ENCODE measurements around the gene CDH20. TPM values are rescaled to one million over a fixed set of nuclear protein-coding genes. Genes with fewer than 3 reads are reported as not detected.

Gene CDH20
- total RNA-seq, 3 donors from 2014 or later: not detected

DNA sequence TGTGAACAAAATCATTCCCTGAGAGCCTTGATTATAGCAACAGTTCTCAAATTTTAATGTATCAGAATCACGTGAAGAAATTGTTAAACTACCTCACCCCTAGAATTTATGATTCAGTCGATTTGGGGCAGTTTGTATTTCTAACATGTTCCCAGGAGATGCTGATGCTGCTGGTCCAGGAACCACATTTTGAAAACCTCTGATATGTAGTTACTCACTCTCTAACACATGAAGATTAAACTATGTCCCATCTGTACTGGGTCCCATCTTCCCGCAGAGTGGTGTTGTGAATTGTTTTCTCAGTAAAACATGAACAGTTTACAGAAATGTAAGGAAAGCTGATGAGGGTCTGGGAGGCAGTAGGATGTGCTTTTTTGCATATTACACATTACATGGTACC, 223.1 kb downstream of the CDH20 start:
- TF ChIP-seq, protein P1, sequence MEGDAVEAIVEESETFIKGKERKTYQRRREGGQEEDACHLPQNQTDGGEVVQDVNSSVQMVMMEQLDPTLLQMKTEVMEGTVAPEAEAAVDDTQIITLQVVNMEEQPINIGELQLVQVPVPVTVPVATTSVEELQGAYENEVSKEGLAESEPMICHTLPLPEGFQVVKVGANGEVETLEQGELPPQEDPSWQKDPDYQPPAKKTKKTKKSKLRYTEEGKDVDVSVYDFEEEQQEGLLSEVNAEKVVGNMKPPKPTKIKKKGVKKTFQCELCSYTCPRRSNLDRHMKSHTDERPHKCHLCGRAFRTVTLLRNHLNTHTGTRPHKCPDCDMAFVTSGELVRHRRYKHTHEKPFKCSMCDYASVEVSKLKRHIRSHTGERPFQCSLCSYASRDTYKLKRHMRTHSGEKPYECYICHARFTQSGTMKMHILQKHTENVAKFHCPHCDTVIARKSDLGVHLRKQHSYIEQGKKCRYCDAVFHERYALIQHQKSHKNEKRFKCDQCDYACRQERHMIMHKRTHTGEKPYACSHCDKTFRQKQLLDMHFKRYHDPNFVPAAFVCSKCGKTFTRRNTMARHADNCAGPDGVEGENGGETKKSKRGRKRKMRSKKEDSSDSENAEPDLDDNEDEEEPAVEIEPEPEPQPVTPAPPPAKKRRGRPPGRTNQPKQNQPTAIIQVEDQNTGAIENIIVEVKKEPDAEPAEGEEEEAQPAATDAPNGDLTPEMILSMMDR (IDR thresholded peaks at IDR 0.05): no peak
- ATAC-seq (no peak), DNase-seq (no peak)
- intact Hi-C loops (cut with DNase I, micrococcal nuclease): loop anchor here in 1 of 2 donors (10.0 kb wide), 1 partner anchor 568 kb away; no protein-coding TSS in a partner anchor
- Histone ChIP-seq H3K4me3 (no peak overlapping the region), H3K36me3 (ENCODE audit: low read depth) (no peaks in the 10 kb centered on the region), H3K4me1 (ENCODE audit: low read depth) (no peaks in the 10 kb centered on the region), H3K9me3 (peaks cover 3% of the 10 kb centered on the region)

DNA sequence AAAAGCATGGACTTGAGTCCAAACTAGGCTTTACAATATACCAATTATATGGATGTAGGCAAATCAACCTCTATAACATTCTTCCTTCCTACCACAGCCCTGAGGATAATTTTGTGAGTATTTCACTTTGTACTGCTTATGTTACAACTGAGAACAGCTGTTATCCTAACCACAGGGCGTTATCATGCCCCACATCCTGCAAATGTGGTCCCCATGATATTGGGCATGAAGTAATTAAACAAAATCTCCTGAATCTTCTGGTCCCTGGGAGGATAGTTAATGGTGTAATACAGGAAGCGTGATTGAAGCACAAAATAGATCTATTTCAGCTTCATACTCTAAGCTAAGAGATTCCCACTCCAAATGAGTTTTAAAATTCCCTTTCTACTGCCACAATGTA, 223.6 kb downstream of the CDH20 start:
- intact Hi-C loops (cut with DNase I, micrococcal nuclease): loop anchor here in 1 of 2 donors (10.0 kb wide), 1 partner anchor 568 kb away; no protein-coding TSS in a partner anchor
- ATAC-seq (no peak), DNase-seq (no peak)
- no peaks in the 10 kb centered on the region for H3K36me3 ChIP-seq (ENCODE audit: low read depth)
- TF ChIP-seq, protein P1 (IDR thresholded peaks at IDR 0.05): no peak
- H3K9me3 ChIP-seq: peaks cover 3% of the 10 kb centered on the region
- no peaks in the 10 kb centered on the region for H3K4me1 ChIP-seq (ENCODE audit: low read depth)
- H3K4me3 ChIP-seq: no peak overlapping the region

DNA sequence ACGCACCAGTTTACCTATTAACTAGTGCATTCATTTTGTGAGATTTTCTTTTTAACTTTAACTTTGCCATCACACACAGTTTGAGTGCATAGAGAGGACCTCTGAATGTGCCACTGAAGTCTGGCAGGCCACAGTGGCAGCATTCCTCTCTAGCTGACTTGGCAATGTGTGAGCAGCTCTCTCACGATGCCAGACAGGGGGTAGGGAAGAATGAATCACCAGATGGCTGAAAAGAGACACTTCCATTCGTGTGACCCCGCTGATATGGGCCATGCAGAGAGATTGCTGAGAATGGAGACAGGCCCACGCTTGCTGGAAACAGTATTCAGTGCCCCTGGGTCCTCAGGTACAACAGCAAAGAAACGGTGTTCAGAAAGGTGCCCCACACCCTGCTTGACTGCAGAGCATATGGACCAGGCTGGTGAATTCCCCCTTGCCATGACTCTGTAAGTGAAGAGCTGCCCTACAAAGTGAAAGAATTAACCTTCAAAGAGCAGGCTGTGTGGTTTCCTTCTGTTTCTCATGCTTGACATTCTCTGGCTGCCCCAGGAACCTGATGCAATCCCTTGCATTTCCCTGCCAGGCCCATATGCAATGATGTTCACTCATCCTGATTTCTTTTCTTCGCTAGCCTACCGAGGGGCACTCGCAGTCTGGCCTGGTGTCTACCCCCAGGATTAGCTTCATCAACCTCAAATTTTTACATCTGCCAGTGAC, 236.1 kb downstream of the CDH20 start:
- intact Hi-C loops (cut with DNase I, micrococcal nuclease): no loop called here
- DNase-seq (no peak), ATAC-seq (no peak)
- Histone ChIP-seq H3K9me3 (no peaks in the 10 kb centered on the region), H3K4me1 (ENCODE audit: low read depth) (no peaks in the 10 kb centered on the region), H3K36me3 (ENCODE audit: low read depth) (no peaks in the 10 kb centered on the region), H3K4me3 (no peak overlapping the region)
- TF ChIP-seq, protein P1 (IDR thresholded peaks at IDR 0.05): no peak

GRCh38 chr18:61570070-61570469, 236.8 kb downstream of the CDH20 start:
- DNase-seq (no peak), ATAC-seq (no peak)
- Histone ChIP-seq H3K4me3 (no peak overlapping the region), H3K4me1 (ENCODE audit: low read depth) (no peaks in the 10 kb centered on the region), H3K36me3 (ENCODE audit: low read depth) (no peaks in the 10 kb centered on the region), H3K9me3 (no peaks in the 10 kb centered on the region)
- TF ChIP-seq, protein P1 (IDR thresholded peaks at IDR 0.05): no peak
- intact Hi-C loops (cut with DNase I, micrococcal nuclease): no loop called here

- Histone ChIP-seq H3K4me1 (ENCODE audit: low read depth) (no peaks in the 10 kb centered on the region), H3K36me3 (ENCODE audit: low read depth) (no peaks in the 10 kb centered on the region), H3K4me3 (no peak overlapping the region), H3K9me3 (no peaks in the 10 kb centered on the region)
- DNase-seq (no peak), ATAC-seq (no peak)
- intact Hi-C loops (cut with DNase I, micrococcal nuclease): no loop called here
- TF ChIP-seq, protein P1 (IDR thresholded peaks at IDR 0.05): no peak
Observed at GRCh38 chr18:61572084-61572655, 238.9 kb downstream of the CDH20 start.
